Neural cell (in vitro differentiated cells): ENCODE measurements around the gene ACOX3.

ENCODE experiments used
- CTCF ChIP-seq: fragments of 450-650 bp; IDR thresholded peaks from 2 replicates; pipeline ENCODE4 v1.5.1; 2014; ENCODE audit warnings: antibody characterized with exemption, mild to moderate bottlenecking, moderate library complexity; ENCODE audit not compliant: poor library complexity, severe bottlenecking
- EP300 ChIP-seq: fragments of 450-650 bp; conservative IDR thresholded peaks from 2 replicates; pipeline ENCODE4 v1.6.1; 2014; ENCODE audit warnings: antibody characterized with exemption, mild to moderate bottlenecking, moderate library complexity; ENCODE audit not compliant: poor library complexity, severe bottlenecking
- EZH2 ChIP-seq: fragments of 200-600, 300-800 bp; shearing (Covaris generic), sonication (generic); IDR thresholded peaks from 2 replicates; pipeline ENCODE4 v1.6.1; 2014; ENCODE audit warnings: antibody characterized with exemption, low read length, borderline replicate concordance, mild to moderate bottlenecking; ENCODE audit not compliant: insufficient read depth, poor library complexity, severe bottlenecking
- POLR2AphosphoS5 ChIP-seq: IDR thresholded peaks from 2 replicates; pipeline ENCODE4 v1.6.1; 2012
- RAD21 ChIP-seq: fragments of 450-650 bp; conservative IDR thresholded peaks from 2 replicates; pipeline ENCODE4 v1.6.1; 2014; ENCODE audit warnings: antibody characterized with exemption, mild to moderate bottlenecking, moderate library complexity

GRCh38 chr4:8385611-8386010 lies 54.9 kb downstream of the ACOX3 start:
- TF ChIP-seq CTCF (no peak), RAD21 (no peak), EP300 (no peak), POLR2AphosphoS5 (no peak), EZH2 (no peak)
